GM21447 (cell line): ENCODE measurements around the gene SEPTIN8.

Experiments
- ATAC-seq: cut with Tn5 transposase; IDR thresholded peaks from one replicate; pipeline ENCODE4 v1.9.1; 2021; ENCODE audit not compliant: unreplicated experiment

The SEPTIN8 gene

GRCh38 chr5:132765311-132766019, 11.6 kb downstream of the SEPTIN8 start:
- ATAC-seq, result no peak

GRCh38 chr5:132764671-132765238, 12.3 kb downstream of the SEPTIN8 start:
- no peak for ATAC-seq

GRCh38 chr5:132764051-132764450, 13.0 kb downstream of the SEPTIN8 start:
- no peak for ATAC-seq

GRCh38 chr5:132763181-132764036, 13.6 kb downstream of the SEPTIN8 start:
- ATAC-seq, result no peak

GRCh38 chr5:132762246-132763000, 14.6 kb downstream of the SEPTIN8 start:
- no peak for ATAC-seq

- no peak for ATAC-seq
Measured at GRCh38 chr5:132761321-132762240, 15.5 kb downstream of the SEPTIN8 start.

GRCh38 chr5:132760601-132761317, 16.3 kb downstream of the SEPTIN8 start:
- no peak for ATAC-seq

- no peak for ATAC-seq
Measured at GRCh38 chr5:132760049-132760420, 17.0 kb downstream of the SEPTIN8 start.

- ATAC-seq, result no peak
Measured at GRCh38 chr5:132759114-132760048, 17.7 kb downstream of the SEPTIN8 start.

GRCh38 chr5:132758451-132758850, 18.6 kb downstream of the SEPTIN8 start:
- no peak for ATAC-seq

- ATAC-seq, result no peak
Measured at GRCh38 chr5:132756542-132756941, 20.5 kb downstream of the SEPTIN8 start.

- no peak for ATAC-seq
Measured at GRCh38 chr5:132754947-132755346, 22.1 kb downstream of the SEPTIN8 start.

- ATAC-seq, result no peak
Measured at GRCh38 chr5:132754111-132754510, 22.9 kb downstream of the SEPTIN8 start.

- no peak for ATAC-seq
Measured at GRCh38 chr5:132753135-132753987, 23.7 kb downstream of the SEPTIN8 start.

- no peak for ATAC-seq
Measured at GRCh38 chr5:132752581-132753125, 24.4 kb downstream of the SEPTIN8 start.

GRCh38 chr5:132751971-132752580, 25.0 kb downstream of the SEPTIN8 start:
- no peak for ATAC-seq

- no peak for ATAC-seq
Measured at GRCh38 chr5:132751444-132751843, 25.6 kb downstream of the SEPTIN8 start.
